Right kidney (tissue), 1 donor: Measurements from ENCODE around the gene TRRAP.

ENCODE experiments used
- DNase-seq: peaks from one replicate; pipeline ENCODE4 v3.0.0-alpha.2; 2016

Gene TRRAP

GRCh38 chr7:98949336-98950044 is 71.2 kb downstream of the TRRAP start:
- DNase-seq: no peak

GRCh38 chr7:98955992-98956391 is 77.7 kb downstream of the TRRAP start:
- DNase-seq: no peak

GRCh38 chr7:98956469-98956868 is 78.1 kb downstream of the TRRAP start:
- no peak for DNase-seq

GRCh38 chr7:98956937-98957336 is 78.6 kb downstream of the TRRAP start:
- DNase-seq: no peak

- DNase-seq: no peak
Observed at GRCh38 chr7:98957766-98958165, 79.4 kb downstream of the TRRAP start.

- DNase-seq: no peak
Observed at GRCh38 chr7:98958968-98959367, 80.6 kb downstream of the TRRAP start.

- no peak for DNase-seq
Observed at GRCh38 chr7:98963305-98963704, 85.0 kb downstream of the TRRAP start.

- no peak for DNase-seq
Observed at GRCh38 chr7:98964596-98964995, 86.3 kb downstream of the TRRAP start.

- no peak for DNase-seq
Observed at GRCh38 chr7:98968621-98969020, 90.3 kb downstream of the TRRAP start.

- no peak for DNase-seq
Observed at GRCh38 chr7:98969386-98969785, 91.1 kb downstream of the TRRAP start.

- no peak for DNase-seq
Observed at GRCh38 chr7:98970016-98970615, 91.8 kb downstream of the TRRAP start.

GRCh38 chr7:98970805-98971204 is 92.5 kb downstream of the TRRAP start:
- DNase-seq: no peak

GRCh38 chr7:98974205-98974604 is 95.9 kb downstream of the TRRAP start:
- no peak for DNase-seq

GRCh38 chr7:98974906-98975816 is 96.8 kb downstream of the TRRAP start:
- no peak for DNase-seq

- DNase-seq: no peak
Observed at GRCh38 chr7:98976396-98977185, 98.3 kb downstream of the TRRAP start.

- no peak for DNase-seq
Observed at GRCh38 chr7:98978672-98979071, 100.3 kb downstream of the TRRAP start.

- DNase-seq: no peak
Observed at GRCh38 chr7:98981701-98982100, 103.4 kb downstream of the TRRAP start.

- DNase-seq: no peak
Observed at GRCh38 chr7:98982686-98983085, 104.4 kb downstream of the TRRAP start.

GRCh38 chr7:98984126-98984525 is 105.8 kb downstream of the TRRAP start:
- no peak for DNase-seq

- DNase-seq: no peak
Observed at GRCh38 chr7:98985406-98985805, 107.1 kb downstream of the TRRAP start.

GRCh38 chr7:98985945-98986344 is 107.6 kb downstream of the TRRAP start:
- no peak for DNase-seq

GRCh38 chr7:98988641-98989040 is 110.3 kb downstream of the TRRAP start:
- no peak for DNase-seq
